ENCODE measurements around the gene TNIP3. TPM values are rescaled to one million over a fixed set of nuclear protein-coding genes. Genes with fewer than 3 reads are reported as not detected.

Gene TNIP3
- total RNA-seq, 1 donor from 2014 or later = not detected

DNA sequence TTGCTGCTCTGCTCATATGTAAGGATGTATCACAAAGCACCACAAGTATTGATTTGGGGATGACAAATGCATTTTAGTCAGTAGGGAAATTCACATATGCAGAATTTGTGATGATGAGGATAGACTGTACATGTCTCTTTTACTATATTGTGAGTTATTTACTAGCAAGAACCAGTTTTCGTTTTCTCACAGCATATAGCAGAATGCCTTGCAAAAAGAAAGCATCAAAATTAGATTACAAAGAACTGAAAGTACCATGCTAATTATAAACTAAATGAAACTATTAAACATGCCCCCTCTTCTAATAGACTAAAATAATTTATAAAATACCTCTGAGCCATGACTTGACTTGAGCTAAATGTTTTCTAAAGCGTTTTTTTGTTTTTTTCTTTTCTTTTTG is 20.1 kb downstream of the TNIP3 start:
- intact Hi-C loops (cut with micrococcal nuclease) = no loop called here
- TF ChIP-seq, protein P1, sequence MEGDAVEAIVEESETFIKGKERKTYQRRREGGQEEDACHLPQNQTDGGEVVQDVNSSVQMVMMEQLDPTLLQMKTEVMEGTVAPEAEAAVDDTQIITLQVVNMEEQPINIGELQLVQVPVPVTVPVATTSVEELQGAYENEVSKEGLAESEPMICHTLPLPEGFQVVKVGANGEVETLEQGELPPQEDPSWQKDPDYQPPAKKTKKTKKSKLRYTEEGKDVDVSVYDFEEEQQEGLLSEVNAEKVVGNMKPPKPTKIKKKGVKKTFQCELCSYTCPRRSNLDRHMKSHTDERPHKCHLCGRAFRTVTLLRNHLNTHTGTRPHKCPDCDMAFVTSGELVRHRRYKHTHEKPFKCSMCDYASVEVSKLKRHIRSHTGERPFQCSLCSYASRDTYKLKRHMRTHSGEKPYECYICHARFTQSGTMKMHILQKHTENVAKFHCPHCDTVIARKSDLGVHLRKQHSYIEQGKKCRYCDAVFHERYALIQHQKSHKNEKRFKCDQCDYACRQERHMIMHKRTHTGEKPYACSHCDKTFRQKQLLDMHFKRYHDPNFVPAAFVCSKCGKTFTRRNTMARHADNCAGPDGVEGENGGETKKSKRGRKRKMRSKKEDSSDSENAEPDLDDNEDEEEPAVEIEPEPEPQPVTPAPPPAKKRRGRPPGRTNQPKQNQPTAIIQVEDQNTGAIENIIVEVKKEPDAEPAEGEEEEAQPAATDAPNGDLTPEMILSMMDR (IDR thresholded peaks at IDR 0.05; ENCODE audit: borderline replicate concordance) = no peak
- no peak for DNase-seq
- H3K27ac ChIP-seq (replicated peaks) = no peak overlapping the region
- no peaks in the 10 kb centered on the region for H3K36me3 ChIP-seq
- no peaks in the 10 kb centered on the region for H3K9me3 ChIP-seq (replicated peaks)
- H3K4me1 ChIP-seq = no peaks in the 10 kb centered on the region
- no peaks in the 10 kb centered on the region for H3K27me3 ChIP-seq (ENCODE audit: low read depth)
- no peak overlapping the region for H3K4me3 ChIP-seq

DNA sequence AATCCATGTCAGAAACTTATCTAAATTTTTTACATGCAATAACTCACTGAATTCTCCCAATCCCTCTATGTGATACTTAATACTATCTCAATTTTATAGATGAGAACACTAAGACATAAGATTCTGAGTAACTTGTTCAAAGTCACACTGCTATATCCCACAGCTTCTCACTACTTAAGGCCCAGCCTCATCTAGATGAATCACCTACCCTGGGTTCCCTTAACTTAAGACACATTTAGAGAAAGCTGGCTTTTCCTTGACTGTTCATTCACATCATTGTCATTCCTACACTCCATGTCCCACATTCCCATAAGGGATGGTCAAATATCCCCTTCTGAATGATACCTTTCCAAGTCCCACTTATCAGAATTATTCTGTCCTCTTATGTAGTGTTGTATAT is 21.0 kb downstream of the TNIP3 start:
- Histone ChIP-seq H3K4me1 (no peaks in the 10 kb centered on the region), H3K9me3 (replicated peaks) (no peaks in the 10 kb centered on the region), H3K4me3 (no peak overlapping the region), H3K27ac (replicated peaks) (no peak overlapping the region), H3K36me3 (no peaks in the 10 kb centered on the region), H3K27me3 (ENCODE audit: low read depth) (no peaks in the 10 kb centered on the region)
- DNase-seq = no peak
- TF ChIP-seq, protein P1 (IDR thresholded peaks at IDR 0.05; ENCODE audit: borderline replicate concordance) = no peak
- intact Hi-C loops (cut with micrococcal nuclease) = no loop called here

DNA sequence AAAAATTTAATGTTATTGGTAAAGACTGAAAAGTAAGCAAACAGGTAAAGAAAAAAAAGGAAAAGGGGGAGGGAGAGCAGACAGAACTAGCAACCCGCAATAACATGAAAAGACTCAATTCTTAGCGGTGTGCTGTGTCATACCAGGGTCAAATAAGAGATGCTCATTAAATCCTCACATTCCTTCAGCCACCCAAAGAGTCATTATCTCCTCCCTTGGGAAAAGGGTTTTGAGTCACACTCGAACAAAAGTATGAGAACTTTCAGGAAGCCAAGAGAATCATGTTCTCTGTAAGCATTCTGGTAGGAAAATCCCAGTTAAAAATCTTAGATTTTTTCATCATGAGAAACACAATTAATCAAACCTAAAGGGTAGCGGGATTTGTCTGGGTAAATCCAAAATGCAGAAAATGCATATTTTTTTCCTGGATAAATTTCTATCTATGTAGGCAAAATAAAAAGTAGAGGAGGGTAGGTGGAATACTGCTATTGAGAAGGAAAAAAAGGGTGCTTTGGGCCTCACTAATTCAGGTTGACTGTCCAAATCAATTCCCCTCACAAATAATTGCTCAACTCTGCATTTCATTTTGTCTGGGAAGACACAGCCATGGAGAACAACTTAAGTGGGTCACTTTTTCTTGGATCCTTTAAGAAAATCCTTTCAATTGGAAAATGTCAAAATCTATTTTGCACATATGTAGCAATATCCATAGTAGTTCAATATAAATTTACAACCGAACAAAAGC is 23.2 kb downstream of the TNIP3 start:
- H3K4me1 ChIP-seq = no peaks in the 10 kb centered on the region
- H3K27ac ChIP-seq (replicated peaks) = no peak overlapping the region
- intact Hi-C loops (cut with micrococcal nuclease) = no loop called here
- no peaks in the 10 kb centered on the region for H3K36me3 ChIP-seq
- H3K4me3 ChIP-seq = no peak overlapping the region
- H3K9me3 ChIP-seq (replicated peaks) = no peaks in the 10 kb centered on the region
- H3K27me3 ChIP-seq (ENCODE audit: low read depth) = no peaks in the 10 kb centered on the region
- TF ChIP-seq, protein P1 (IDR thresholded peaks at IDR 0.05; ENCODE audit: borderline replicate concordance) = no peak
- no peak for DNase-seq

DNA sequence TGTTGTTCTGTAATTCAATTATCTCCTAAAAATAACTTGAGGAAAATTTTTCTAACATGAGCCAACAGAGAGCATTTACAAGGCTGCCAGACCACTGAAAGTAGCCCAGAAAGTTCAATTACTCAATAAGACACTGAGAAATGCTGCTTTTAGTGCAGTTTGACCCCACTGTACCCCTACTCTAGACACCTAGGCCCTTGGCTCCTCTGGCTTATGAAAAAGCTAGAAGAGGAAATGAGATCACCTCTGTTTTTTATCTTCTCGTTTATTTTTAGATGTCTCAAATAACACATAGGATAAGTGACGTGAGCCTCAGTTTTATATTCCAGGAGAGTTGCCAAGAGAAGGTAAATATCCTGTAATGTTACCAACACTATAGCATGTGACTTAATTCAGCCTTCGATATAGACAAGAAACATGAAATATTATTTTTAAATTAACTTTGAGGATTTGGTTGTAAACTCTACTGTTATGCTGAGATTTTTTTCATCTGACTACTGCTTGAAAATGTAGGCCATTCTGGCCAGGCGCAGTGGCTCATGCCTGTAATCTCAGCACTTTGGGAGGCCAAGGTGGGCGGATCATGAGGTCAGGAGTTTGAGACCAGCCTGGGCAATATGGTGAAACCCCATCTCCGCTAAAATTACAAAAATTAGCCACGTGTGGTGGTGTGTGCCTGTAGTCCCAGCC is 24.4 kb downstream of the TNIP3 start:
- Histone ChIP-seq H3K36me3 (no peaks in the 10 kb centered on the region), H3K4me3 (no peak overlapping the region), H3K9me3 (replicated peaks) (no peaks in the 10 kb centered on the region), H3K27me3 (ENCODE audit: low read depth) (no peaks in the 10 kb centered on the region), H3K4me1 (no peaks in the 10 kb centered on the region), H3K27ac (replicated peaks) (no peak overlapping the region)
- no peak for DNase-seq
- TF ChIP-seq, protein P1 (IDR thresholded peaks at IDR 0.05; ENCODE audit: borderline replicate concordance) = no peak
- intact Hi-C loops (cut with micrococcal nuclease) = no loop called here

DNA sequence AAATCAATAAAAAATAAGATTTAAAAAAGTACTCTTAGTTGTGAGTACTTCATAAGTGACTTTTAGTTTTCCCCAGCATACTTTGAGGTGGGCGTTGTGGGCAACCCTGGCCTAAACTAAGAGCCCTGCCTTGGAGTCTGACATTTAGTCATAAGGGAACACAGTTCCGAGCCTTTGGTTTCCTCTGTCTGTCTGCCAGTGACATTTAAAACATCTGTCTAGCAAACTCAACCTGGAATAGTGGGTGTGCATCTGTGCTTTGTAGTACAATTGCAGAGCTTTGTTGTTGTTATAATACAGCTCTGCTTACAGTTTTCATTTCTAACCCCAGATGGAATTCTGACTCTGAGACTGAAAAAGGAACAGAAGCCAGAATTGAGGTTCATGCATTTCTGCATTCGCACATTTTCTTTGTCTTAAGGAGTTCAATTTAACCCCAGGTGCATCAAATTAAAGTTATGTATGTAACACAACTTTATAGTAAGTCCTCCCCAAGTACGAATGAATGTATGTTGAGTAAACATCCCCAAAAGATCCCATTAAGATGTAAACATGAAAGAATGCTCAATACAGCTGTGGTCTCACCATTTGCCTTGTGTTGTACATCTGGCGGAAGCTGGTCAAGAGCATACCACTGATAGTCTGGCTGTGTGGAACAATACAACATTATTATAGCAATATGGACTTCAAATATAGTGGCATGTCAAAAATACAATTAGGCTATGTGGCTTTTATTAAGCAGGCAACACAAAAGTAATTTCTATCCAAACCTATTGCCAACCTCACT is 25.9 kb downstream of the TNIP3 start:
- Histone ChIP-seq H3K27ac (replicated peaks) (no peak overlapping the region), H3K27me3 (ENCODE audit: low read depth) (no peaks in the 10 kb centered on the region), H3K4me3 (no peak overlapping the region), H3K4me1 (no peaks in the 10 kb centered on the region), H3K9me3 (replicated peaks) (no peaks in the 10 kb centered on the region), H3K36me3 (no peaks in the 10 kb centered on the region)
- no peak for DNase-seq
- intact Hi-C loops (cut with micrococcal nuclease) = no loop called here
- TF ChIP-seq, protein P1 (IDR thresholded peaks at IDR 0.05; ENCODE audit: borderline replicate concordance) = no peak
